Measurements from ENCODE around the gene SPEN.

SPEN gene

GRCh38 chr1:15869413-15869812 is 21.9 kb downstream of the SPEN start:
- no peak for TF ChIP-seq CTCF (IDR thresholded peaks at IDR 0.05; ENCODE audit: extremely low read depth, missing control alignments)
- no peak for DNase-seq (ENCODE audit: low spot score)

GRCh38 chr1:15870421-15870820 is 22.9 kb downstream of the SPEN start:
- no peak for TF ChIP-seq CTCF (IDR thresholded peaks at IDR 0.05; ENCODE audit: extremely low read depth, missing control alignments)
- no peak for DNase-seq (ENCODE audit: low spot score)

GRCh38 chr1:15874471-15874870 is 27.0 kb downstream of the SPEN start:
- no peak for TF ChIP-seq CTCF (IDR thresholded peaks at IDR 0.05; ENCODE audit: extremely low read depth, missing control alignments)
- no peak for DNase-seq (ENCODE audit: low spot score)

- TF ChIP-seq CTCF (IDR thresholded peaks at IDR 0.05; ENCODE audit: extremely low read depth, missing control alignments), result no peak
- DNase-seq (ENCODE audit: low spot score), result no peak
Observed at GRCh38 chr1:15876357-15877055, 29.0 kb downstream of the SPEN start.

DNA sequence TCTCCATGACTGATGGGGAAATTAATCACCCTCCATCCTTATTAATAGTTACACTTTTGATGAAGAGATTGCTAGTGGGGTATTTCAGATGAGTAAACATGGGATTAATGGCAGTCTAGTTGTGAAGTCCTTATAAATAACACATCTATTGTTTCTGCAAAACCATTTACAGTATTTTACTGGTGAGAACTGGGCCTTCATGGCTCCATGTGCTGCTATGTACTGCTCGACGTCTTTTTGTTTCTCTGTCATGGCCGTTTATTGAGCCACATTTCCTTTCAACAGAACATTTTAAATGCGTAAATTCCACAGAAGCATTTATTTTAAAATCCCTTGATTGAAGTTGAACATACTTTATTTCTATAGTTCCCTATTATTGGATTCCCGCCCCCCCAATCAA is 34.5 kb downstream of the SPEN start:
- TF ChIP-seq CTCF (IDR thresholded peaks at IDR 0.05; ENCODE audit: extremely low read depth, missing control alignments), result no peak
- no peak for DNase-seq (ENCODE audit: low spot score)

GRCh38 chr1:15882665-15883064 is 35.2 kb downstream of the SPEN start:
- no peak for DNase-seq (ENCODE audit: low spot score)
- TF ChIP-seq CTCF (IDR thresholded peaks at IDR 0.05; ENCODE audit: extremely low read depth, missing control alignments), result no peak

GRCh38 chr1:15883326-15883725 is 35.8 kb downstream of the SPEN start:
- no peak for TF ChIP-seq CTCF (IDR thresholded peaks at IDR 0.05; ENCODE audit: extremely low read depth, missing control alignments)
- no peak for DNase-seq (ENCODE audit: low spot score)

Measured in GM20000 (cell line).